ENCODE data around the gene TAF11L13.
"Not testable (repeated sequence)": the region's sequence is repeated elsewhere in the genome, so short reads cannot be mapped to it uniquely, and the experiment has no call there.

TAF11L13 gene

GRCh38 chr5:17631788-17632187 is at the start of gene TAF11L13:
Gene TAF11L13 (plus strand): TSS chr5:17632088.
- not testable (repeated sequence) for DNase-seq

- DNase-seq: not testable (repeated sequence)
Observed at GRCh38 chr5:17585658-17586057, 46.2 kb upstream of the TAF11L13 start, which contains the start of gene TAF11L7. Gene TAF11L7 (minus strand): TSS chr5:17585758.

GRCh38 chr5:17590860-17591259 is 41.0 kb upstream of the TAF11L13 start, which contains the start of gene TAF11L8:
Gene TAF11L8 (minus strand): TSS chr5:17590960.
- DNase-seq: not testable (repeated sequence)

GRCh38 chr5:17594255-17594654 is 37.6 kb upstream of the TAF11L13 start, which contains the start of gene TAF11L9:
Gene TAF11L9 (minus strand): TSS chr5:17594394.
- not testable (repeated sequence) for DNase-seq

GRCh38 chr5:17597728-17598127 is 34.2 kb upstream of the TAF11L13 start, which contains the start of gene TAF11L10:
Gene TAF11L10 (minus strand): TSS chr5:17597828.
- DNase-seq: not testable (repeated sequence)

GRCh38 chr5:17603880-17604279 is 28.0 kb upstream of the TAF11L13 start, which contains the start of gene TAF11L11:
Gene TAF11L11 (plus strand): TSS chr5:17604183.
- not testable (repeated sequence) for DNase-seq

GRCh38 chr5:17604951-17605350 is 26.9 kb upstream of the TAF11L13 start:
- DNase-seq: no peak

GRCh38 chr5:17607461-17607860 is 24.4 kb upstream of the TAF11L13 start:
- not testable (repeated sequence) for DNase-seq

- DNase-seq: not testable (repeated sequence)
Observed at GRCh38 chr5:17610092-17610491, 21.8 kb upstream of the TAF11L13 start, which contains the start of gene TAF11L12. Gene TAF11L12 (plus strand): TSS chr5:17610392.

- no peak for DNase-seq
Observed at GRCh38 chr5:17614872-17615605, 16.8 kb upstream of the TAF11L13 start.

- DNase-seq: no peak
Observed at GRCh38 chr5:17619354-17619753, 12.5 kb upstream of the TAF11L13 start.

- DNase-seq: no peak
Observed at GRCh38 chr5:17620627-17621026, 11.3 kb upstream of the TAF11L13 start.

GRCh38 chr5:17625686-17626085 is 6.2 kb upstream of the TAF11L13 start:
- DNase-seq: no peak

- no peak for DNase-seq
Observed at GRCh38 chr5:17634160-17634559, 2.3 kb downstream of the TAF11L13 start, which contains the start of gene TAF11L14. Gene TAF11L14 (plus strand): TSS chr5:17634460.

GRCh38 chr5:17649232-17649631 is 17.3 kb downstream of the TAF11L13 start:
- not testable (repeated sequence) for DNase-seq

GRCh38 chr5:17655201-17655759 is 23.4 kb downstream of the TAF11L13 start:
- DNase-seq: not testable (repeated sequence)

- DNase-seq: no peak
Observed at GRCh38 chr5:17655921-17656320, 24.0 kb downstream of the TAF11L13 start.

GRCh38 chr5:17663182-17663581 is 31.3 kb downstream of the TAF11L13 start:
- no peak for DNase-seq

GRCh38 chr5:17665836-17666235 is 33.9 kb downstream of the TAF11L13 start:
- peak; percentile 15 for DNase-seq

- DNase-seq: no peak
Observed at GRCh38 chr5:17666726-17667235, 34.9 kb downstream of the TAF11L13 start.

- DNase-seq: no peak
Observed at GRCh38 chr5:17670353-17670752, 38.5 kb downstream of the TAF11L13 start.

GRCh38 chr5:17678751-17679324 is 47.0 kb downstream of the TAF11L13 start:
- DNase-seq: no peak

- DNase-seq: no peak
Observed at GRCh38 chr5:17679597-17680203, 47.8 kb downstream of the TAF11L13 start.
